ENCODE data around the gene ATRN.

GRCh38 chr20:3580412-3580811 is 109.6 kb downstream of the ATRN start:
- TF ChIP-seq CTCF (IDR thresholded peaks at IDR 0.05) (peak in 1 of 4 donors; percentile 5), POLR2A (IDR thresholded peaks at IDR 0.05) (no peak)

Measured in right lobe of liver (tissue), 4 donors.